Measurements from ENCODE around the gene AQP9. TPM values are rescaled to one million over a fixed set of nuclear protein-coding genes. Genes with fewer than 3 reads are reported as not detected.

AQP9 gene
- total RNA-seq, 4 donors from 2014 or later: 0.26 to 9.6 (median 0.98) TPM; not detected in 1

DNA sequence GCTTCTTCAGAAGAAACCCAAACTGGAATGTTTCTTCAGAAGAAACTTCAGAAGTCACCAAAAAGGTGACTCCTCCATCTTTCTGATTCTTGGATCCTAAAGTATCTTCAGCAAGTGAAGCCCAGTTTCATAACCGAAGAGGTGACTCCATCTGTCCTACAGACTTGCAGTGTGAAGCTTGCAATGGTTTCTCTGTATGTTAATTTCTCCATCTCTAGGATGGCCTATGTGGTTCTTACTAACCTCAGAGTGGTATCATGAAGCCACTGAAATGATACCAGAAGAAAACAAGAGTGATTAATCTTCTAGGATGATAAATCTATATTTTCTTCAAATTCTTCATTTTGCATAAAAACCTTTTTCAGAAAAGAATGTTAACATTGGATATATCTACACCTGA is 495 bp upstream of the AQP9 start:
- Histone ChIP-seq H3K9me3 (no peaks in the 10 kb centered on the region), H3K4me1 (peaks cover 0 to 8% (median 0%) of the 10 kb centered on the region in 4 donors), H3K27me3 (no peaks in the 10 kb centered on the region), H3K36me3 (no peaks in the 10 kb centered on the region), H3K27ac (replicated peaks in 1 of 4) (no peak overlapping the region), H3K4me3 (no peak overlapping the region)
- WGBS: 95% methylated on average over 1 of the region's 1 CpG
- no peak for DNase-seq (ENCODE audit: extremely low spot score)
- TF ChIP-seq, protein P1, sequence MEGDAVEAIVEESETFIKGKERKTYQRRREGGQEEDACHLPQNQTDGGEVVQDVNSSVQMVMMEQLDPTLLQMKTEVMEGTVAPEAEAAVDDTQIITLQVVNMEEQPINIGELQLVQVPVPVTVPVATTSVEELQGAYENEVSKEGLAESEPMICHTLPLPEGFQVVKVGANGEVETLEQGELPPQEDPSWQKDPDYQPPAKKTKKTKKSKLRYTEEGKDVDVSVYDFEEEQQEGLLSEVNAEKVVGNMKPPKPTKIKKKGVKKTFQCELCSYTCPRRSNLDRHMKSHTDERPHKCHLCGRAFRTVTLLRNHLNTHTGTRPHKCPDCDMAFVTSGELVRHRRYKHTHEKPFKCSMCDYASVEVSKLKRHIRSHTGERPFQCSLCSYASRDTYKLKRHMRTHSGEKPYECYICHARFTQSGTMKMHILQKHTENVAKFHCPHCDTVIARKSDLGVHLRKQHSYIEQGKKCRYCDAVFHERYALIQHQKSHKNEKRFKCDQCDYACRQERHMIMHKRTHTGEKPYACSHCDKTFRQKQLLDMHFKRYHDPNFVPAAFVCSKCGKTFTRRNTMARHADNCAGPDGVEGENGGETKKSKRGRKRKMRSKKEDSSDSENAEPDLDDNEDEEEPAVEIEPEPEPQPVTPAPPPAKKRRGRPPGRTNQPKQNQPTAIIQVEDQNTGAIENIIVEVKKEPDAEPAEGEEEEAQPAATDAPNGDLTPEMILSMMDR (IDR thresholded peaks at IDR 0.05): no peak
- TF ChIP-seq POLR2A (IDR thresholded peaks at IDR 0.05; ENCODE audit: low read depth) (no peak), POLR2AphosphoS5 (IDR thresholded peaks at IDR 0.05) (no peak), EP300 (IDR thresholded peaks at IDR 0.05) (no peak)
- intact Hi-C loops (cut with DNase I): no loop called here

GRCh38 chr15:58139276-58139988 is 1.3 kb downstream of the AQP9 start:
- Histone ChIP-seq H3K4me3 (no peak overlapping the region), H3K27me3 (no peaks in the 10 kb centered on the region), H3K9me3 (no peaks in the 10 kb centered on the region), H3K36me3 (no peaks in the 10 kb centered on the region), H3K27ac (replicated peaks in 1 of 4) (no peak overlapping the region), H3K4me1 (peaks cover 0 to 8% (median 0%) of the 10 kb centered on the region in 4 donors)
- intact Hi-C loops (cut with DNase I): no loop called here
- 36% methylated on average over 5 of the region's 5 CpGs for WGBS
- no peak for DNase-seq (ENCODE audit: extremely low spot score)
- TF ChIP-seq POLR2AphosphoS5 (IDR thresholded peaks at IDR 0.05) (no peak), POLR2A (IDR thresholded peaks at IDR 0.05; ENCODE audit: low read depth) (no peak), EP300 (IDR thresholded peaks at IDR 0.05) (no peak)
- TF ChIP-seq, protein P1 (IDR thresholded peaks at IDR 0.05): no peak

GRCh38 chr15:58139989-58140522 is 1.9 kb downstream of the AQP9 start:
- Histone ChIP-seq H3K27ac (replicated peaks in 1 of 4) (no peak overlapping the region), H3K36me3 (no peaks in the 10 kb centered on the region), H3K4me3 (no peak overlapping the region), H3K9me3 (no peaks in the 10 kb centered on the region), H3K27me3 (no peaks in the 10 kb centered on the region), H3K4me1 (peaks cover 0 to 8% (median 0%) of the 10 kb centered on the region in 4 donors)
- intact Hi-C loops (cut with DNase I): no loop called here
- no peak for DNase-seq (ENCODE audit: extremely low spot score)
- TF ChIP-seq POLR2A (IDR thresholded peaks at IDR 0.05; ENCODE audit: low read depth) (no peak), POLR2AphosphoS5 (IDR thresholded peaks at IDR 0.05) (no peak), EP300 (IDR thresholded peaks at IDR 0.05) (no peak)
- TF ChIP-seq, protein P1 (IDR thresholded peaks at IDR 0.05): no peak
- WGBS: 53% methylated on average over 3 of the region's 3 CpGs

- Histone ChIP-seq H3K27ac (replicated peaks in 1 of 4) (no peak overlapping the region), H3K9me3 (no peaks in the 10 kb centered on the region), H3K4me1 (peaks cover 0 to 8% (median 0%) of the 10 kb centered on the region in 4 donors), H3K36me3 (no peaks in the 10 kb centered on the region), H3K4me3 (no peak overlapping the region), H3K27me3 (no peaks in the 10 kb centered on the region)
- intact Hi-C loops (cut with DNase I): no loop called here
- TF ChIP-seq, protein P1 (IDR thresholded peaks at IDR 0.05): no peak
- TF ChIP-seq EP300 (IDR thresholded peaks at IDR 0.05): no peak
- no peak for TF ChIP-seq POLR2AphosphoS5 (IDR thresholded peaks at IDR 0.05)
- TF ChIP-seq POLR2A (IDR thresholded peaks at IDR 0.05; ENCODE audit: low read depth): no peak
- 87% methylated on average over 6 of the region's 6 CpGs for WGBS
- DNase-seq (ENCODE audit: extremely low spot score): no peak
Measured at GRCh38 chr15:58141894-58142293, 3.7 kb downstream of the AQP9 start.

Measured in esophagus muscularis mucosa (tissue), 4 donors.